BLaER1 (cell line): ENCODE results near the gene ENGASE.

Experiments used
- H3K27ac ChIP-seq: shearing (Covaris generic); formaldehyde crosslinking; 2 replicates; pipeline ENCODE4 v1.8.1; 2022
- H3K27me3 ChIP-seq: shearing (Covaris generic); formaldehyde crosslinking; 2 replicates; pipeline ENCODE4 v1.8.1; 2022
- H3K36me3 ChIP-seq: shearing (Covaris generic); formaldehyde crosslinking; 2 replicates; pipeline ENCODE4 v1.8.1; 2022
- H3K4me1 ChIP-seq: shearing (Covaris generic); formaldehyde crosslinking; 2 replicates; pipeline ENCODE4 v1.8.1; 2022
- H3K4me2 ChIP-seq: shearing (Covaris generic); formaldehyde crosslinking; 2 replicates; pipeline ENCODE4 v1.8.1; 2022
- H3K4me3 ChIP-seq: shearing (Covaris generic); formaldehyde crosslinking; 2 replicates; pipeline ENCODE4 v1.8.1; 2022
- H3K9ac ChIP-seq: shearing (Covaris generic); formaldehyde crosslinking; 2 replicates; pipeline ENCODE4 v1.8.1; 2022
- H3K9me3 ChIP-seq: shearing (Covaris generic); formaldehyde crosslinking; 2 replicates; pipeline ENCODE4 v1.8.1; 2022
- H4K20me1 ChIP-seq: shearing (Covaris generic); formaldehyde crosslinking; 2 replicates; pipeline ENCODE4 v1.8.1; 2022
- Cebpa-rat ChIP-seq: shearing (Covaris generic); IDR thresholded peaks from 2 replicates; pipeline ENCODE4 v1.8.1; 2022

ENGASE gene

DNA sequence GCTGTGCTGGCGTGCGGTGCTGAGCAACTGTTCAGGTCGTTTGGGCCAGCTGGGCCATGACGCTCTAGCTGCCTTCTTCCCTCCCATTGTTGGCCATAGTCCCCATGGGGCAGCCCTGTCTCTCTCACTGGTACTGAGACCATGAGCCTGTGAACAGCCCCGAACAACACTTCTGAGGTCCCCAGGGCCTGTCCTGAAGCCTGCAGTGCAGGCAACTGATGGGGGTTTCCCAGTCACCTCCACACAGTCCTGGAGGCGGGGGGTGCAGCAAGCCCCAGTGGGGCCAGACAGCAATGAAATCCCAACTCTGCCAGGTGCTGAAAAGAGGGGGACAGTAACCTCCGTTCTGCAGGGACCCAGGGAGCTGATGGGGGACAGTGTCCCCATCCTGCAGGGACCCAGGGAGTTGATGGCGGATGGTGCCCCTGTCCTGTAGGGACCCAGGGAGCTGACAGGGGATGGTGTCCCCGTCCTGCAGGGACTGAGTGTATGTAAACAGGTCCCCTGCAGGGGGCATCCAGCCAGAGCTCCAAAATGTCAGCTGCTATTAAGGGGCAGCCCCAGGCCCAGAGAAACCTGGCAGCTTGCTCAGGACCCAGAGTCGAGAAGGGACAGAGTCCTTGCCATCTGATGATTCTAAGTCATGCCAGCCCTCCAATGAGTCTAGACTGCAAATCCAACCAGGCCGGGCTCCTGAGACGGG lies 30.4 kb downstream of the ENGASE start:
- H3K4me3 ChIP-seq, result no peak overlapping the region; the same call in 1 of the 2 replicates
- peak overlapping the region; percentile 81 for H3K4me2 ChIP-seq
- H3K27me3 ChIP-seq, result peaks cover 3% of the 10 kb centered on the region
- TF ChIP-seq Cebpa-rat, result no peak
- H3K36me3 ChIP-seq, result no peaks in the 10 kb centered on the region
- H3K27ac ChIP-seq, result peak overlapping the region; percentile 74; the same call in 1 of the 2 replicates
- no peaks in the 10 kb centered on the region for H3K9me3 ChIP-seq
- no peaks in the 10 kb centered on the region for H4K20me1 ChIP-seq
- H3K9ac ChIP-seq, result no peak overlapping the region
- H3K4me1 ChIP-seq, result peaks cover 84% of the 10 kb centered on the region

DNA sequence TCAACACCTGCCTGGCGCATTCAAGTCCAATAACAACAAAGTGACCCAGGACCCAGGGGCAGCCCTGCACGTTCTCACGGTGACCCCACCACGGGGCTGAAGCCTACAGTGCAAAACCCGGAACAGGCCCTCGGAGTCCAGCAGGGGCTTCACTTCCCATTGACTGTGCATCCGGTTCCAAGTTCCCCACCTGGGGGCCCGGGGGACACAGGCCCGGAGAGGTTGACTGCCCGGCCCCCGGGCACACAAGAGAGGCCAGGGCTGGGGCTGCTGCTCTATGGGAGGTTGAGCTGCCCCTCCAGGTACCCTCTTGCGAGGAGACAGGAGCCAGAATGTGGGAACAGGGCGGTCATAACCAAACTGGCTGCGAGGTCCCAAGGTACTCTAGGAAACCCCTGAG lies 31.3 kb downstream of the ENGASE start:
- H3K27me3 ChIP-seq, result peaks cover 10% of the 10 kb centered on the region; the same call in 1 of the 2 replicates
- H4K20me1 ChIP-seq, result no peaks in the 10 kb centered on the region
- H3K9ac ChIP-seq, result no peak overlapping the region
- no peak overlapping the region for H3K4me3 ChIP-seq
- H3K4me2 ChIP-seq, result peak overlapping the region; percentile 81
- no peaks in the 10 kb centered on the region for H3K36me3 ChIP-seq
- peaks cover 88% of the 10 kb centered on the region for H3K4me1 ChIP-seq
- H3K9me3 ChIP-seq, result no peaks in the 10 kb centered on the region
- TF ChIP-seq Cebpa-rat, result no peak
- no peak overlapping the region for H3K27ac ChIP-seq

DNA sequence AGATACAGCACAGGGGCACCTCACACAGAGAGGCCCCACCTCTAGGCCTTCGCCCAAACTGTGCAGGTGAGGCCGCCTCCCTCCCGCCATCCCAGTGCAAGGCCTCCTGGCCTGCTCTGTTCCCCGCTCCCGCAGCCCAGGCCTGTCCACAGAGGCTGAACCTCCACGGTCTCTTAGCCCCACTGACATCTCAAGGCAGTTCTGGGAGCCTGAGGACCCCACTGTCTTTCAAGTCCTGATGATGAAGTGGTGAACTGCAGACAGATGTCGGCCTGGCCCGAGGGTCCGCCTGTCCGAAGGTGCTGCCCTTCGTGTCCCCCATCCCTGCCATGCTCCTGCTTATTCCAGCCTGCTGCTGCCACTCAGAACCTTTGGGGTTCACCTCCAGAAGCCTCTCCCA lies 32.3 kb downstream of the ENGASE start:
- no peak overlapping the region for H3K4me2 ChIP-seq
- H3K27me3 ChIP-seq, result peaks cover 10% of the 10 kb centered on the region; the same call in 1 of the 2 replicates
- H3K4me3 ChIP-seq, result no peak overlapping the region
- H3K9me3 ChIP-seq, result no peaks in the 10 kb centered on the region
- H4K20me1 ChIP-seq, result no peaks in the 10 kb centered on the region
- H3K9ac ChIP-seq, result no peak overlapping the region
- no peaks in the 10 kb centered on the region for H3K36me3 ChIP-seq
- TF ChIP-seq Cebpa-rat, result no peak
- H3K4me1 ChIP-seq, result peaks cover 90% of the 10 kb centered on the region
- no peak overlapping the region for H3K27ac ChIP-seq

DNA sequence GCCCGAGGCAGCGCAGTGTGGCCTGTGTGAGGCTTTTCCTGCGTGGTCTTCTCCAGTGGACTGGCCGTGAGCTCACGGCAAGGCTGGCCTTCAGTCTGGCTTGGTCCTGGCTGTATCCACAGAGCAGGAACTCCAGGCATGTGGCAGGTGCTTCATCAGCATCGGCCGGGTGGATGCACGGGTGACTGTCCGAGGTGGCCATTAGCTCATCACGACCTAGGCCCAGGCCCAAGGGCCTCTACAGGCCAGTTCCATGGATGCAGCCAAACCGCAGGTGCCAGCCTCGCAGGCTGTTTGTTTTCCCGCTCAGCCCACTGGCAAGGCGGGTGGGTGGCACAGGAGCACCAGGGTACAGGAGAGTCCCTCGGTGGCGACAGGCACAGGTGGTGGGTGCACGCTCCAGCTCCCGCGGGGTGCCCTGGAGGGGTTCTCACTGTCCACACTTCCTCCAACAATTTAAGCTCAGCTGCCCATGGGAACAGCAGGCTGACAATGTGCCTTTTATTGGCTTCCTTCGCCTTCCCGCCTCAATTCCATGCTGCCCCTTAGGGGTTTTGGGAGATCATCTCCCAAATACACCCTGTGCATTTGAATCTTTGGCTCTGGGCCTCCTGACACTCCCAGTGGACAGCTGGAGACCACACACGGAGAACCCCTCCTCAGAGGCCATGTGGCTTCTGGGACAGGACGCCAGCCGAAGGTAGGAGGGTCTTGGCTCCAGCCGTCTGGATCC lies 33.0 kb downstream of the ENGASE start:
- Histone ChIP-seq H3K4me3 (no peak overlapping the region), H3K36me3 (no peaks in the 10 kb centered on the region), H3K27me3 (peaks cover 10% of the 10 kb centered on the region; the same call in 1 of the 2 replicates)

DNA sequence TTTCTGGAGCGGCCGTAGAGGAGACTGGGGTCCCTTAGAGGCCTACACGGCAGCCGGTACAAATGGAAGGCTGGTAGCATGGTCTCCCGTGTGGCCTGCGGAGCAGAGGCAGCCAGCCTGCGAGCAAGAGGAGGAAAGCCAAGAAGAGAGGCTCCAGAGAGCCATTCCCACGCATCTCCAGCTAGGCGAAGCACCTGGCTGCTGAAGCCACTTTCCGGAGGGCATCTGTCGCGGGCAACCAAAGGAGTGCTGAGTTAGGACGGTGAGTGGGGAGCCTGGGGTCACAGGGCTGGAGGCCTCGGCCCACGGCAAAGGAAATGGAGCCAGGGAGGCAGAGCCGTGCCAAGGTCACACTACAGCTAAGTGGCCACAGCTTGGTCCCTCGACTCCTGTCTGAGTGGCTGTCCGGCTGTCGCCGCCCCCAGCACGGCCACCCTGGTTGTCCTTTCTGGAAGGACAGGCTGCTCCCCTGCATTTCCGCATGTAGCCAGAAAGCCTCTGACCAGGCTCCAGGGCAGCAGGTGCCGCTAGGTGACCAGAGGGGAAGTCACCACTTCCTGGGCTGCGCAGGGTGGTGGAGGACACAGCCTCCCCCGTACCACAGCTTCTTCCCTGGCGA lies 33.7 kb downstream of the ENGASE start:
- no peak overlapping the region for H3K27ac ChIP-seq
- H3K27me3 ChIP-seq, result peaks cover 10% of the 10 kb centered on the region; the same call in 1 of the 2 replicates
- peak overlapping the region; percentile 22; the same call in 1 of the 2 replicates for H3K4me2 ChIP-seq
- no peak for TF ChIP-seq Cebpa-rat
- no peaks in the 10 kb centered on the region for H3K9me3 ChIP-seq
- H3K9ac ChIP-seq, result no peak overlapping the region
- no peak overlapping the region for H3K4me3 ChIP-seq
- H3K36me3 ChIP-seq, result no peaks in the 10 kb centered on the region
- peaks cover 90% of the 10 kb centered on the region for H3K4me1 ChIP-seq
- H4K20me1 ChIP-seq, result no peaks in the 10 kb centered on the region

More for the DNA sequence above, 33.0 kb downstream of the ENGASE start:
- H3K27ac ChIP-seq, result no peak overlapping the region
- no peak overlapping the region for H3K9ac ChIP-seq
- H3K4me2 ChIP-seq, result no peak overlapping the region
- peaks cover 90% of the 10 kb centered on the region for H3K4me1 ChIP-seq
- H4K20me1 ChIP-seq, result no peaks in the 10 kb centered on the region
- H3K9me3 ChIP-seq, result no peaks in the 10 kb centered on the region
- TF ChIP-seq Cebpa-rat, result no peak

DNA sequence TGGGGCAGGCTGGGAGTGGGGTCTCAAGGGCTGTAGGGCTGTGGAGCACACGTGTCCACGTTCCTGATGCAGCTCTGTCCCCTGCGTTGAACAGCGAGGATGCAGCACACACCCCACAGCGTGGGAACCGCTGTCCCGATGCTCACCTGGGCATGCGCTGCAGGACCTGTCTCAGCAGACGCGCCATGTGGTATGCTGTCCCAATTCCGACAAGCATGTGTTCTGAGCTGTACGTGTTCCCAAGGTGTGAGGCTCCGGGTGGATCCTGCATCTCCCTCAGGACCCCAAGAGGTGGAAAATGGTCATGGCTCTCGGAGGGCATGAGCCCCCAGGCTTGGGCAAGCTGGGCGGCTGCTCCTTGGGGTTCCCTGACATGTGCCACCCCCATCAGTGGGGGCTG lies 34.2 kb downstream of the ENGASE start:
- Histone ChIP-seq H3K4me3 (no peak overlapping the region), H3K27ac (no peak overlapping the region), H3K9ac (no peak overlapping the region), H3K9me3 (no peaks in the 10 kb centered on the region), H3K4me1 (peaks cover 90% of the 10 kb centered on the region), H3K4me2 (peak overlapping the region; percentile 22; the same call in 1 of the 2 replicates), H3K27me3 (peaks cover 10% of the 10 kb centered on the region; the same call in 1 of the 2 replicates), H3K36me3 (no peaks in the 10 kb centered on the region), H4K20me1 (no peaks in the 10 kb centered on the region)
- TF ChIP-seq Cebpa-rat, result no peak

DNA sequence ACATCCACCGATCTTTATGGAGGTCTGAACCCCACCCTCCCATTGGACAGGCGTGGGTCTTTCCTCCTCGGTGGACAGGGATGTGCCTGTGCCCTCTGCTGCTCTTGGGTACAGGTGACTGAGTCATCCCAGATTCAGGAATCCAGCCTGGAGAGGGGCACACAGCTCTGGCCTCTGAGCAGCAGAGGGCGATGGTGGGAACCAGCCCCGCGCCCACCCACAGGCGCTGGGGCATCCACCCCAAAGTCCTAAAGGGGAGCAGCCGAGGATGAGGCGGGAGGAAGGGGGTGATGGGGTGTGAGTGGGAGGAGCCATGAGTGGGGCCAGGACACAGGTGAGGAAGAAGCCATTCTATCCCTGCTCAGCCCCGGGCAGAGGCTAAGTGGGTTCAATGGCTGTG lies 35.0 kb downstream of the ENGASE start:
- no peak for TF ChIP-seq Cebpa-rat
- Histone ChIP-seq H3K9ac (no peak overlapping the region), H3K4me3 (no peak overlapping the region), H3K4me1 (peaks cover 90% of the 10 kb centered on the region), H3K27ac (no peak overlapping the region), H3K4me2 (peak overlapping the region; percentile 88), H3K36me3 (no peaks in the 10 kb centered on the region), H3K9me3 (no peaks in the 10 kb centered on the region), H4K20me1 (no peaks in the 10 kb centered on the region), H3K27me3 (peaks cover 10% of the 10 kb centered on the region; the same call in 1 of the 2 replicates)

DNA sequence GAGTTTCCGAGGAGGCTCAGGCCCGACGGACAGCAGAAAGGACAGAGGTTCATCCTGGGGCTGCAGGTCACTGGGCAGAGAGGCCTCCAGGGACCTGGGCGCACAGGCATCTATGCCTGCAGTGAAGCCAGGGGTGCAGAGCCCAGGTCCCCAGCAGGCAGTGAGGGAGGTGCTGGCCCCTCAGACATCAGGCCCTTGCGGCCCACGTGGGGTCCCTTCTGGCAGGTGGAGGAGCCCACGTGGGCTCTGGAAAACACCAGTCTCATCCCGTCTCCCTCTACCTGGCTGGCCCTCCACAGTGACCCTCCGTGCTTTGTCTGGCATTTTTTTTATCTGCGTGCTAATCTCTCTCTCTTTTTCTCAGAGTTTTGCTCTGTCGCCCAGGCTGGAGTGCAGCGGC lies 36.5 kb downstream of the ENGASE start:
- Histone ChIP-seq H3K27me3 (peaks cover 10% of the 10 kb centered on the region; the same call in 1 of the 2 replicates), H3K4me3 (no peak overlapping the region), H3K9ac (no peak overlapping the region), H4K20me1 (no peaks in the 10 kb centered on the region), H3K27ac (no peak overlapping the region), H3K4me2 (peak overlapping the region; percentile 88), H3K9me3 (no peaks in the 10 kb centered on the region), H3K4me1 (peaks cover 75% of the 10 kb centered on the region), H3K36me3 (no peaks in the 10 kb centered on the region)
- TF ChIP-seq Cebpa-rat, result no peak

DNA sequence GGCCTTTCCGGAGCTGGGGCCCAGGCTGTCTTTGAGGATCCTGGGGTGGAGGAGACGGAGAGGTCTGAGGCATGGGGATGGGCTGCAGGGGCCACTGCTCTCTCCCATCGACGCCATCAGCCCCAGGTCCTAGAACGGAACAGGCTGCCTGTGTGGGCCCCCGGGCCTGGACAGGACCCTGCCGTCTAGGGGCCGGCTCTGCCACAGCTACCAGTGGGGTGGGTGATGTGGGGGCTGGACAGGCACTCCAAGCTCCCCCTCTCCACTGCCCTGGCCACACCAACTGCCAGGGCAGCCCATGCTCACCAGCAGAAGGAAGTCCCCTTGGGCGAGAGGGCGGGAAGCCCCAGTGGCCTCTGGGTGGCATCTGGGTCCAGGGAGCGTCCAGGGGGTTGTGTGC lies 37.8 kb downstream of the ENGASE start:
- Histone ChIP-seq H4K20me1 (no peaks in the 10 kb centered on the region), H3K4me3 (no peak overlapping the region), H3K9ac (no peak overlapping the region), H3K27ac (no peak overlapping the region), H3K27me3 (peaks cover 10% of the 10 kb centered on the region; the same call in 1 of the 2 replicates), H3K36me3 (no peaks in the 10 kb centered on the region), H3K4me2 (peak overlapping the region; percentile 88), H3K9me3 (no peaks in the 10 kb centered on the region), H3K4me1 (peaks cover 68% of the 10 kb centered on the region)
- TF ChIP-seq Cebpa-rat, result no peak
